Muscle of leg (tissue), 11 donors: ENCODE results near the gene PRRC2B. TPM values are rescaled to one million over a fixed set of nuclear protein-coding genes. Genes with fewer than 3 reads are reported as not detected.
"Not testable (repeated sequence)": the region's sequence is repeated elsewhere in the genome, so short reads cannot be mapped to it uniquely, and the experiment has no call there.

Experiments used
- DNase-seq: peaks from one replicate; pipeline ENCODE4 v3.0.0; 2013
- H3K27ac ChIP-seq: one replicate; pipeline ENCODE4 v1.5.1; 2013; ENCODE audit warnings: mild to moderate bottlenecking, low read length, control low read depth
- H3K27me3 ChIP-seq: one replicate; pipeline ENCODE4 v1.6.1; 2013; ENCODE audit warnings: low read length; ENCODE audit not compliant: control insufficient read depth, insufficient read depth
- H3K36me3 ChIP-seq: one replicate; pipeline ENCODE4 v1.6.1; 2013; ENCODE audit warnings: low read length; ENCODE audit not compliant: control insufficient read depth, insufficient read depth
- H3K4me1 ChIP-seq: one replicate; pipeline ENCODE4 v1.6.1; 2013; ENCODE audit warnings: low read length; ENCODE audit not compliant: control insufficient read depth, insufficient read depth
- H3K4me3 ChIP-seq: one replicate; pipeline ENCODE4 v1.5.1; 2013; ENCODE audit warnings: low read length, control low read depth
- H3K9me3 ChIP-seq: replicated peaks from 2 replicates; pipeline ENCODE4 v1.6.1; 2013; ENCODE audit warnings: low read depth, low read length; ENCODE audit not compliant: control insufficient read depth
- WGBS: methylation state at CpG from one replicate; pipeline ENCODE4 v1.1.5; 2013; ENCODE audit warnings: missing lambda C conversion rate; ENCODE audit not compliant: insufficient coverage; 5-methylcytosine and 5-hydroxymethylcytosine counted together
- polyA plus RNA-seq, 8 donors: library from polyadenylated mRNA; unstranded; fragments of 120-200 nt; gene quantifications; one replicate each; pipeline versions ENCODE4 v1.2.1 to v1.2.3, GENCODE V29; 2013; ENCODE audit warnings: inconsistent platforms in 1 of 8, low replicate concordance in 1 of 8; ENCODE audit not compliant: insufficient read length in 8 of 8, insufficient read depth in 1 of 8
- total RNA-seq: library from RNA; stranded (reverse); fragments of 120-200 nt; gene quantifications from one replicate; pipeline ENCODE4 v1.2.4, GENCODE V29; 2013

The PRRC2B gene
- total and polyA plus RNA-seq, 9 donors, result 64.9 to 181 (median 148) TPM

DNA sequence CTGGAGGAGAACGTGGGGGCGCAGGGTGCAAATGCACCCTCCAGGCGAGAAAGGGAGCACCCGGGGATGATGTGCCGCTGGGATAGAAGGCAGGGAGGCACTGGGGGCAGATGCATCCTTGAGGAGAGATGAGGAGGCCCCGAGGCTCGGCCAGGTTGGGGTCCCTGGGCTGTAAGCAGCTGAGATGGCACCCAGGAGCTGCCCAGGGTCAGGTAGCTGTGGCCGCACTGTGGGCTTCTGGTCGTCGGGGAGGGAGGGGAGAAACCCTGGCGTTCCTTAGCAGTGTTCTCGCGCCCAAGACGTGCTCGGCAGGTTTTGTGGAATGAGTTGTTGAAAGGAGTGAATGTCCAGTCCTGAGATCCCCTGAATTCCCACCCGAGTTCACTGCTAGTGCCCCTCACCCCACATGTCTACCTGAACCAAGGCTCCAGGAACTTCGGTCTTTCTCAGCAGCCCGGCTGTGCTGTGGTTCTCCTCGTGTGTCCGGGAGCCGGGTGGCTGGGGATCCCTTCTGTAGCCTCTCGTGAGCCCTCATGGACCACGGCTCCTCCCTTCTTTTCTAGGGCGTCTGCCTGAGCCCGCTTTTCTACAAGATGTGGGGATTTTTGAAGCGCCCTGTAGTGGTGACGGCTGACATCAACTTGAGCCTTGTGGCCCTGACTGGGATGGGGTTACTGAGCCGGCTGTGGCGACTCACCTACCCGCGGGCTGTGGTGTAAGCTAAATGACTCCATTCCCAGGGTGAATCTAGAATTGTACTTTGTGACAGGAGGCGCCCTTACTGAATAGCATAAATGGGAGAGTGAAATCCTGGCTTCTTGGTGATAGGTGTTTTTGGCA, 110.0 kb downstream of the PRRC2B start:
- H3K4me1 ChIP-seq, result peaks cover 12% of the 10 kb centered on the region
- WGBS, result 19% methylated on average over 22 of the region's 32 CpGs
- H3K36me3 ChIP-seq, result peaks cover 33% of the 10 kb centered on the region
- H3K9me3 ChIP-seq, result no peaks in the 10 kb centered on the region
- no peak for DNase-seq
- H3K27ac ChIP-seq, result no peak overlapping the region
- H3K4me3 ChIP-seq, result peak overlapping the region; percentile 89
- H3K27me3 ChIP-seq, result peaks cover 2% of the 10 kb centered on the region

DNA sequence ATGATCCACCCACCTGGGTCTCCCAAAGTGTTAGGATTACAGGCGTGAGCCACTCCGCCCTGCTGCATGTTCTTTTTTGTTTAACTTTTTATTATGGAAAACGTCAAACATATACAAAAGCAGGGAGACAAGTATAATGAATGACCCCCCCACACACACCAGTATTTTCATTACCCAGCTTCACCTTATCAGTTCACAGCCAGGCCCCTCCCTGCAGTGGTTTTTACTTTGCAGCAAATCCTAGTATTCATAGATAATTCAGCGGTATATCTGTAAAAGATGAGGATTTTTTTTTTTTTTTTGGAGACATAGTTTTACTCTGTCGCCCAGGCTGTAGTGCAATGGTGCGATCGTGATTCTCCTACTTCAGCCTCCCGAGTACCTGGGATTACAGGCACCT, 111.1 kb downstream of the PRRC2B start:
- Histone ChIP-seq H3K4me1 (peaks cover 12% of the 10 kb centered on the region), H3K9me3 (no peaks in the 10 kb centered on the region), H3K27ac (no peak overlapping the region), H3K27me3 (peaks cover 2% of the 10 kb centered on the region), H3K36me3 (peaks cover 35% of the 10 kb centered on the region), H3K4me3 (no peak overlapping the region)
- DNase-seq, result no peak
- WGBS, result no CpG with 5 or more reads among the region's 8 CpGs

DNA sequence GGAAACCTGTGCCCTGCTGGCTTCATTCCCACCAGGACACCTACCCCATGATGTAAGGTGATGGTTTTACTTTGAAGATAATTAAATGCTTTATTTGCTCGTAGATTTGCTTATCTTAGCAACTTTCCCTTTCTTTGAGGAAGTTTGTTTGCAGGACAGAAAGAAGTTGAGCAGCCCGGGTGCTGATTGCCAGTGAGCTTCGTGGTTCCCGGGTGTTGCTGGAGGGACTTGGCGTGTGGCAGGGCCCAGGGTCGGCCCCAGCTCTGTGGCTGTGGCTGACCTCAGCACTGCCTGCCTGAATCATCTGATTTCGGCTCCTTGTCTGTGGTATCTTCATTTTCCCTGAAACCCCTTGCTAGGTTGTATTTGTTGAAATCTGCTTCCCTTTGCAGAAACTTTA, 117.5 kb downstream of the PRRC2B start:
- Histone ChIP-seq H3K36me3 (peaks cover 80% of the 10 kb centered on the region), H3K9me3 (no peaks in the 10 kb centered on the region), H3K27ac (no peak overlapping the region), H3K27me3 (no peaks in the 10 kb centered on the region), H3K4me3 (no peak overlapping the region), H3K4me1 (no peaks in the 10 kb centered on the region)
- no peak for DNase-seq
- 83% methylated on average over 5 of the region's 7 CpGs for WGBS

DNA sequence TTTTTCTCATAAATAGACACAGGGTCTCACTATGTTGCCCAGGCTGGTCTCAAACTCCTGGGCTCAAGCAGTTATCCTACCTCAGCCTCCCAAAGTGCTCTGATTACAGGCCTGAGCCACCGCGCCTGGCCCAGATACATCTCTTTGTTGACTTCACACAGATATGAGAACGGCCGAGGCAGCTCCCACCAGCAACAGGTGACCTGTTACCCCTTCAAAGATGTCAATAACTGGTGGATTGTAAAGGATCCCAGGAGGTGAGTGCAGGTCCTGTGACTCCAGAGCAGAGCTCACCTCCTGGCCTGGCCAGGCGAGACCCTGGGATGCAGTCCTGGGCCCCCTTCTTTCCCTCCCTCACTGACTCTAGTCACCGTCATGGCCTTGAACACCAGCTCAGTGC, 118.0 kb downstream of the PRRC2B start:
- no peaks in the 10 kb centered on the region for H3K27me3 ChIP-seq
- H3K27ac ChIP-seq, result no peak overlapping the region
- DNase-seq, result no peak
- H3K36me3 ChIP-seq, result peaks cover 85% of the 10 kb centered on the region
- H3K4me1 ChIP-seq, result no peaks in the 10 kb centered on the region
- H3K9me3 ChIP-seq, result no peaks in the 10 kb centered on the region
- WGBS, result 98% methylated on average over 6 of the region's 6 CpGs
- no peak overlapping the region for H3K4me3 ChIP-seq

DNA sequence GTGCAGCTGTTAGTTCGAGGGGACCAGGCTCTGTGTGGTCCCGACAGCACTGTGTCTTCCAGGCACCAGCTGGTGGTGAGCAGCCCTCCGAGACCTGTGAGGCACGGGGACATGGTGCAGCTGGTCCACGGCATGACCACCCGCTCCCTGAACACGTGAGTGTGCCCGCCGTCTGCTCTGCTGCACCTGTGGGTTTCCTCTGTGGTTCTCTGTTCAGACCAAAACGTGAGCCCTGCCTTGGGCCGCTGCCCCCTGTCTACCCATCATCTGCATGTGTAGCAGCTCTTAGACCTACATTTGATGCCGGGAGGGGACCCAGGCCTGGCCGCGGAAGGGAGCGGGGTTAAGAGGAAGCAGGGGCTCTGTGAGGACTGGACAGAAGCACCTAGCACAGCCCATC, 119.3 kb downstream of the PRRC2B start:
- Histone ChIP-seq H3K9me3 (no peaks in the 10 kb centered on the region), H3K27me3 (no peaks in the 10 kb centered on the region), H3K4me1 (no peaks in the 10 kb centered on the region), H3K27ac (no peak overlapping the region), H3K4me3 (no peak overlapping the region), H3K36me3 (peaks cover 88% of the 10 kb centered on the region)
- WGBS, result 86% methylated on average over 13 of the region's 15 CpGs
- DNase-seq, result no peak

DNA sequence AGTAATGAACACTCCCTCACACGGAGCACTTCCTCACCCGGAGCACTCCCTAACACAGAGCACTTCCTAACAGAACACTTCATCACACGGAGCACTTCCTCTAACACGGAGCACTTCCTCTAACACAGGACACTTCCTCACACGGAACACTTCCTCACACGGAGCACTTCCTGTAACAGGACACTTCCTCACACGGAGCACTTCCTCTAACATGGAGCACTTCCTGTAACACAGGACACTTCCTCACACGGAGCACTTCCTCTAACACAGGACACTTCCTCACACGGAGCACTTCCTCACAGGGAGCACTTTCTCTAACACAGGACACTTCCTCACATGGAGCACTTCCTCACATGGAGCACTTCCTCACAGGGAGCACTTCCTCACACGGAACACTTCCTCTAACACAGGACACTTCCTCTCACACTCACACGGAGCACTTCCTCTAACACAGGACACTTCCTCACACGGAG, 121.7 kb downstream of the PRRC2B start:
- H3K27me3 ChIP-seq, DNase-seq, H3K4me3 ChIP-seq, H3K4me1 ChIP-seq, H3K9me3 ChIP-seq, H3K27ac ChIP-seq: not testable (repeated sequence)
- WGBS, result 70% methylated on average over 9 of the region's 12 CpGs
- peaks cover 93% of the 10 kb centered on the region for H3K36me3 ChIP-seq

DNA sequence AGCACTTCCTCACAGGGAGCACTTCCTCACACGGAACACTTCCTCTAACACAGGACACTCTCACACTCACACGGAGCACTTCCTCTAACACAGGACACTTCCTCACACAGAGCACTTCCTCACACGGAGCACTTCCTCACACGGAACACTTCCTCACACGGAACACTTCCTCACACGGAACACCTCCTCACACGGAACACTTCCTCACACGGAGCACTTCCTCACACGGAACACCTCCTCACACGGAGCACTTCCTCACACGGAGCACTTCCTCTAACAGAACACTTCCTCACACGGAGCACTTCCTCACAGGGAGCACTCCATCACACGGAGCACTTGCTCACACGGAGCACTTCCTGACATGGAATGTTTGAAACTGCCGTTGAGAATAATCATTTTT, 122.2 kb downstream of the PRRC2B start:
- Histone ChIP-seq H3K9me3 (no peaks in the 10 kb centered on the region), H3K4me3 (no peak overlapping the region), H3K27ac (no peak overlapping the region), H3K36me3 (peaks cover 93% of the 10 kb centered on the region), H3K27me3 (no peaks in the 10 kb centered on the region), H3K4me1 (no peaks in the 10 kb centered on the region)
- WGBS, result 94% methylated on average over 8 of the region's 15 CpGs
- no peak for DNase-seq

DNA sequence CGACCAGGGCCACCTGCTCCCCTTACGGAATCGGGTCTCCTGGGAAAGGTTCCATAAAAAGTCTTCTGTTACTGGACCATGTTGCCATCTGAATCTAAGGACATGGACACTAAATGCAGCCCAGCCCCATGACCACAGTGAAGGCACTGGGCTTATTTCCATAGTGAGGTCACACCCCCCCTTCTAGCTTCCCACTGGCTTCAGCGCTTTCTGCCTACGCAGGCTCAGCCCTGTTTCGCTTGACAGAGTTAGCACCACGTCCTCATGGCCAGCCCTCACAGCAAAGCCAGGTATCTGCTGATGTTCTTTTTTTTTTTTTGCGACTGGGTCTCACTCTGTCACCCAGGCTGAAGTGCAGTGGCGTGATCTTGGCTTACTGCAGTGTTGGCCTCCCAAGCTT, 123.0 kb downstream of the PRRC2B start:
- no peaks in the 10 kb centered on the region for H3K9me3 ChIP-seq
- H3K27me3 ChIP-seq, result no peaks in the 10 kb centered on the region
- H3K4me3 ChIP-seq, result no peak overlapping the region
- H3K36me3 ChIP-seq, result peaks cover 93% of the 10 kb centered on the region
- DNase-seq, result no peak
- 89% methylated on average over 7 of the region's 9 CpGs for WGBS
- no peak overlapping the region for H3K27ac ChIP-seq
- no peaks in the 10 kb centered on the region for H3K4me1 ChIP-seq

DNA sequence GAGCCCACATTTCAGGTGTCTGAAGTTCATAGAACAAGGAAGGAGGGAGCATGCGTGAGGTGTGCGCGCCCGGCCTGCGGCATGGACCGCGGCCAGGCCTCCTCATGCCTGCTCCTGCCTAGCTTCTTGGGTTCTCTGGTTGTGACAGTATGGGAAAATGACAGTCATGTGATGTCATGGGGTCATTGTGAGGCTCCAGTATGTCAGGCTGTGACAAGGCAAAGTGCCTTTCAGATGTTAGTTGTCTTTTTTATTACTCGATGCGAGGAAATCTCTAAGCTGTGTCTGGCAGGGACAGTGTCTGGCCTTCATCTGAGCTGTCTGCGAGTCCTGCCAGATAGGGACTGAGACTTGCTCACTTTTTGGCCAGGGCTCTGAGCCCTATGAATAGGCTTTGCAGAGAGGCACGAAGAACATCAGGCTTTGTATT, 123.9 kb downstream of the PRRC2B start:
- 82% methylated on average over 6 of the region's 11 CpGs for WGBS

DNA sequence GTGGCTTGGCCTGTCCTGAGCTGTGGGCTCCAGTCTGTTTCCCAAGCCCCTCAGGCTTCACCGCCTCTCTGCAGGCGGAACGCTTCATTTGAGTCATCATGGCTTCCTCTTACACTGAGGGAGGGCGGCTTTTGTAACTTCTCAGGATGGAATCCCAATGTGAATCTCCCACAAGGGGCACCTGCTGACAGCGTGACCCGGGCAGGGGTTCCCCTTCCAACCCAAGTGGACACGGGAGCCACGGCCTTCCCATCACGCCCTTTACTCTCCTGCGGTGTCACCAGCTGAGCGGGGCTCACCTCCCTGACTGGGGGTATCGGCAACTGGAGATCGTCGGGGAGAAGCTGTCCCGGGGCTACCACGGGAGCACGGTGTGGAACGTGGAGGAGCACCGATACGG, 124.7 kb downstream of the PRRC2B start:
- no peaks in the 10 kb centered on the region for H3K9me3 ChIP-seq
- no peak for DNase-seq
- H3K27me3 ChIP-seq, result no peaks in the 10 kb centered on the region
- no peak overlapping the region for H3K27ac ChIP-seq
- 92% methylated on average over 17 of the region's 20 CpGs for WGBS
- H3K4me1 ChIP-seq, result no peaks in the 10 kb centered on the region
- peaks cover 97% of the 10 kb centered on the region for H3K36me3 ChIP-seq
- H3K4me3 ChIP-seq, result no peak overlapping the region

More for the DNA sequence above, 123.9 kb downstream of the PRRC2B start:
- Histone ChIP-seq H3K9me3 (no peaks in the 10 kb centered on the region), H3K4me3 (no peak overlapping the region), H3K27ac (no peak overlapping the region), H3K36me3 (peaks cover 97% of the 10 kb centered on the region), H3K4me1 (no peaks in the 10 kb centered on the region), H3K27me3 (no peaks in the 10 kb centered on the region)
- DNase-seq, result no peak
